GM18520 (cell line): ENCODE results near the gene HK1.
"Not testable (repeated sequence)": the region's sequence is repeated elsewhere in the genome, so short reads cannot be mapped to it uniquely, and the experiment has no call there.

ENCODE experiments used
- ATAC-seq: cut with Tn5 transposase; IDR thresholded peaks from one replicate; pipeline ENCODE4 v1.9.1; 2021; ENCODE audit not compliant: unreplicated experiment

The HK1 gene

GRCh38 chr10:69446229-69446628, 167.9 kb downstream of the HK1 start:
- ATAC-seq = no peak

GRCh38 chr10:69446650-69447151, 168.4 kb downstream of the HK1 start:
- no peak for ATAC-seq

- no peak for ATAC-seq
These were observed 171.5 kb downstream of the HK1 start for GRCh38 chr10:69449841-69450240.

- ATAC-seq = not testable (repeated sequence)
These were observed 172.1 kb downstream of the HK1 start for GRCh38 chr10:69450395-69450794.

GRCh38 chr10:69451209-69451783, 173.0 kb downstream of the HK1 start, which contains the start of gene TSPAN15:
Gene TSPAN15 (plus strand): TSS chr10:69451465. CDS start chr10:69451595, 130 bp downstream.
- peak; percentile 69 for ATAC-seq
